ENCODE measurements around the gene CLEC4G. TPM values are rescaled to one million over a fixed set of nuclear protein-coding genes. Genes with fewer than 3 reads are reported as not detected.

CLEC4G gene
- total RNA-seq, 4 donors from 2014 or later, result 0.59 to 16.5 (median 1.7) TPM; not detected in 1

GRCh38 chr19:7734220-7735203 lies 2.6 kb upstream of the CLEC4G start:
- peak in 1 of 2 donors; percentile 54 for TF ChIP-seq EP300 (IDR thresholded peaks at IDR 0.05)
- TF ChIP-seq CTCF (IDR thresholded peaks at IDR 0.05), result no peak
- TF ChIP-seq POLR2A (IDR thresholded peaks at IDR 0.05), result no peak
- no peak overlapping the region for H3K4me3 ChIP-seq
- H3K4me1 ChIP-seq, result no peaks in the 10 kb centered on the region
- H3K9me3 ChIP-seq, result no peaks in the 10 kb centered on the region
- peak in 1 of 2 donors; percentile 21 for DNase-seq (ENCODE audit: low spot score in 2 of 2)
- peak overlapping the region in 1 of 4 donors; percentile 19 for H3K27ac ChIP-seq
- peaks cover 0 to 23% of the 10 kb centered on the region in 2 donors for H3K27me3 ChIP-seq
- H3K36me3 ChIP-seq, result no peaks in the 10 kb centered on the region
- WGBS, 2 donors, result 54 to 55% methylated on average over 12 of the region's 12 CpGs

GRCh38 chr19:7733376-7733775 lies 1.5 kb upstream of the CLEC4G start:
- 67 to 75% methylated on average over 6 of the region's 6 CpGs for WGBS, 2 donors
- Histone ChIP-seq H3K27me3 (peaks cover 0 to 34% of the 10 kb centered on the region in 2 donors), H3K4me3 (no peak overlapping the region), H3K27ac (no peak overlapping the region), H3K9me3 (no peaks in the 10 kb centered on the region), H3K4me1 (no peaks in the 10 kb centered on the region), H3K36me3 (no peaks in the 10 kb centered on the region)
- DNase-seq (ENCODE audit: low spot score in 2 of 2), result no peak
- TF ChIP-seq CTCF (IDR thresholded peaks at IDR 0.05), result no peak
- TF ChIP-seq EP300 (IDR thresholded peaks at IDR 0.05), result no peak
- no peak for TF ChIP-seq POLR2A (IDR thresholded peaks at IDR 0.05)

GRCh38 chr19:7731615-7732014 lies 295 bp downstream of the CLEC4G start:
- Histone ChIP-seq H3K36me3 (no peaks in the 10 kb centered on the region), H3K27me3 (peaks cover 0 to 43% of the 10 kb centered on the region in 2 donors)

GRCh38 chr19:7731218-7731595 lies 703 bp downstream of the CLEC4G start:
- no peak for TF ChIP-seq EP300 (IDR thresholded peaks at IDR 0.05)
- TF ChIP-seq CTCF (IDR thresholded peaks at IDR 0.05), result no peak
- 57 to 63% methylated on average over 32 to 39 of the region's 39 CpGs for WGBS, 2 donors
- Histone ChIP-seq H3K27me3 (peaks cover 0 to 43% of the 10 kb centered on the region in 2 donors), H3K4me3 (no peak overlapping the region), H3K36me3 (no peaks in the 10 kb centered on the region), H3K27ac (no peak overlapping the region), H3K4me1 (no peaks in the 10 kb centered on the region), H3K9me3 (no peaks in the 10 kb centered on the region)
- DNase-seq (ENCODE audit: low spot score in 2 of 2), result no peak

More at GRCh38 chr19:7731615-7732014, 295 bp downstream of the CLEC4G start:
- Histone ChIP-seq H3K9me3 (no peaks in the 10 kb centered on the region), H3K4me1 (no peaks in the 10 kb centered on the region), H3K27ac (no peak overlapping the region), H3K4me3 (no peak overlapping the region)
- no peak for DNase-seq (ENCODE audit: low spot score in 2 of 2)
- 57 to 74% methylated on average over 5 of the region's 5 CpGs for WGBS, 2 donors
- TF ChIP-seq EP300 (IDR thresholded peaks at IDR 0.05) (no peak), CTCF (IDR thresholded peaks at IDR 0.05) (no peak), POLR2A (IDR thresholded peaks at IDR 0.05) (no peak)

Measured in tibial nerve (tissue), 4 donors.